Upper lobe of left lung (tissue), 6 donors: ENCODE results near the gene UTS2. TPM values are rescaled to one million over a fixed set of nuclear protein-coding genes. Genes with fewer than 3 reads are reported as not detected.

Source experiments
- ATAC-seq, 2 donors: fragments of 200-7000 bp; cut with Tn5 transposase; one replicate each; pipeline ENCODE4 v1.9.1; 2022; ENCODE audit warnings: mild to moderate bottlenecking in 2 of 2, moderate library complexity in 2 of 2; ENCODE audit not compliant: low FRiP score in 2 of 2
- DNase-seq, 2 donors: peaks; one replicate each; pipeline ENCODE4 v3.0.0-alpha.2; 2019 to 2020
- H3K27ac ChIP-seq, 4 donors: fragments of 200-600 bp; sonication (generic); one replicate each; pipeline ENCODE4 v1.5.1; 2016 to 2019
- H3K27me3 ChIP-seq, 4 donors: fragments of 200-600 bp; sonication (generic); one replicate each; pipeline ENCODE4 v1.5.1; 2017 to 2019
- H3K36me3 ChIP-seq, 4 donors: fragments of 200-600 bp; sonication (generic); one replicate each; pipeline ENCODE4 v1.5.1; 2016 to 2019
- H3K4me1 ChIP-seq, 4 donors: fragments of 200-600 bp; sonication (generic); one replicate each; pipeline ENCODE4 v1.5.1; 2018 to 2019
- H3K4me3 ChIP-seq, 4 donors: fragments of 200-600 bp; sonication (generic); one replicate each; pipeline ENCODE4 v1.5.1; 2017 to 2019; ENCODE audit warnings: mild to moderate bottlenecking in 2 of 4, moderate library complexity in 1 of 4
- H3K9me3 ChIP-seq, 4 donors: fragments of 200-600 bp; sonication (generic); one replicate each; pipeline ENCODE4 v1.5.1; 2018 to 2019
- EP300 ChIP-seq, 4 donors: sonication (generic); formaldehyde crosslinking; IDR thresholded peaks; one replicate each; pipeline ENCODE4 v1.5.1; 2017; ENCODE audit warnings: antibody characterized with exemption in 4 of 4, control low read depth in 2 of 4
- POLR2A ChIP-seq, 4 donors: fragments of 450-650 bp; IDR thresholded peaks; one replicate each; pipeline ENCODE4 v1.5.1; 2016 to 2017; ENCODE audit warnings: antibody characterized with exemption in 4 of 4, mild to moderate bottlenecking in 2 of 4
- POLR2AphosphoS5 ChIP-seq, 2 donors: sonication (generic); formaldehyde crosslinking; IDR thresholded peaks; one replicate each; pipeline ENCODE4 v1.5.1; 2017; ENCODE audit warnings: antibody characterized with exemption in 2 of 2
- WGBS, 2 donors: methylation state at CpG; one replicate each; pipeline ENCODE4 v1.1.5; 2017 to 2018; 5-methylcytosine and 5-hydroxymethylcytosine counted together
- total RNA-seq, 6 donors: library from RNA; depleted of rRNA in 4 of 6; stranded (reverse); fragments of >200 nt in 4 of 6; gene quantifications; one replicate each; pipeline versions ENCODE4 v1.1.0 to v1.2.1, GENCODE V29; 2016 to 2021
- TF ChIP-seq, protein P1 (sequence below), 6 experiments: fragments of 450-650 bp in 4 of 6; fragments of 200-600 bp in 2 of 6; sonication (generic) in 2 of 6; IDR thresholded peaks; one replicate each; pipeline ENCODE4 v1.5.1; 2016 to 2019; ENCODE audit warnings: antibody characterized with exemption in 6 of 6
- donor health status: DM: no; HTN: no; CAD: no; lungs with moderate emphysema.
- donor health status: DM: no; HTN: yes; CAD: no; lungs with severe emphysema.

Gene UTS2
- total RNA-seq, 6 donors from 2014 or later = not detected

DNA sequence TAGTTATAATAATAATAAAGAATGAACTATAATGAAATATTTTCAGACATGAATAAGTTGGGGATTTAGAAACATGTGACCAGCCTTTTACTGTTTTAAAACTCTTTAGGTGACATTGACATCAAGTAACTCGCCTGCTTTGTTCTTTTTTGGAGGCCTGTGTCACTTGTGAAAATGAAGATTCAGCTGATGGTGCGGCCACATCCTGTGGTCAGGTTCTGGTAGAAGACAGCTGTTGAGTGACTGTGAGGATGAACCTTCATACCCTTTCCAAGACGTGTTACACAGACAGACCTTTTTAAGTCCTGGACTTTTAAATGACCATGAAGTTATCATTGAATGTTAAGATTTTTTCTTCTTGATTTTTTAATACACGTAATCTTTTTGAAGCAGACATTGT is 10.3 kb downstream of the UTS2 start:
- DNase-seq (no peak), ATAC-seq (no peak)
- Histone ChIP-seq H3K4me3 (no peak overlapping the region), H3K9me3 (peaks cover 4 to 10% (median 6%) of the 10 kb centered on the region in 4 donors), H3K27ac (no peak overlapping the region), H3K36me3 (peaks cover 7 to 77% (median 30%) of the 10 kb centered on the region in 4 donors), H3K4me1 (no peaks in the 10 kb centered on the region), H3K27me3 (no peaks in the 10 kb centered on the region)
- TF ChIP-seq, protein P1, sequence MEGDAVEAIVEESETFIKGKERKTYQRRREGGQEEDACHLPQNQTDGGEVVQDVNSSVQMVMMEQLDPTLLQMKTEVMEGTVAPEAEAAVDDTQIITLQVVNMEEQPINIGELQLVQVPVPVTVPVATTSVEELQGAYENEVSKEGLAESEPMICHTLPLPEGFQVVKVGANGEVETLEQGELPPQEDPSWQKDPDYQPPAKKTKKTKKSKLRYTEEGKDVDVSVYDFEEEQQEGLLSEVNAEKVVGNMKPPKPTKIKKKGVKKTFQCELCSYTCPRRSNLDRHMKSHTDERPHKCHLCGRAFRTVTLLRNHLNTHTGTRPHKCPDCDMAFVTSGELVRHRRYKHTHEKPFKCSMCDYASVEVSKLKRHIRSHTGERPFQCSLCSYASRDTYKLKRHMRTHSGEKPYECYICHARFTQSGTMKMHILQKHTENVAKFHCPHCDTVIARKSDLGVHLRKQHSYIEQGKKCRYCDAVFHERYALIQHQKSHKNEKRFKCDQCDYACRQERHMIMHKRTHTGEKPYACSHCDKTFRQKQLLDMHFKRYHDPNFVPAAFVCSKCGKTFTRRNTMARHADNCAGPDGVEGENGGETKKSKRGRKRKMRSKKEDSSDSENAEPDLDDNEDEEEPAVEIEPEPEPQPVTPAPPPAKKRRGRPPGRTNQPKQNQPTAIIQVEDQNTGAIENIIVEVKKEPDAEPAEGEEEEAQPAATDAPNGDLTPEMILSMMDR (IDR thresholded peaks at IDR 0.05) = no peak
- no peak for TF ChIP-seq EP300 (IDR thresholded peaks at IDR 0.05)
- TF ChIP-seq POLR2AphosphoS5 (IDR thresholded peaks at IDR 0.05) = no peak
- TF ChIP-seq POLR2A (IDR thresholded peaks at IDR 0.05) = no peak
- WGBS, 2 donors = 75 to 80% methylated on average over 4 of the region's 4 CpGs

DNA sequence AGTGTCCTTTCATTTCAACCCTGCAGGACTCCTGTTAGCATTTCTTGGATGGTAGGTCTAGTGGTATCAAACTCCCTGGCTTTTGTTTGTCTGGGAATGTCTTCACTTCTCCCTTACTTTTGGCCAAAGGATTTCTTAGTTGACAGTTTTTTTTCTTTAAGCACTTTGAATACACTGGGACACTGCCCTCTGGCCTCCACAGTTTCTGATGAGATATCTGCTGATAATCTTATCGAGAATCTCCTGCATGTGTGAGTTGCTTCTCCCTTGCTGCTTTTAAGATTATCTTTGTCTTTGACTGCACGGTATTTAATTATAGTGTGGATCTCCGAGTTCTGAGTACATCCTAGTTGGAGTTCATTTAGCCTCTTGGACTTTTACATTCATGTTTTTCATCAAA is 13.3 kb downstream of the UTS2 start:
- TF ChIP-seq POLR2AphosphoS5 (IDR thresholded peaks at IDR 0.05) (no peak), POLR2A (IDR thresholded peaks at IDR 0.05) (no peak), EP300 (IDR thresholded peaks at IDR 0.05) (no peak)
- TF ChIP-seq, protein P1 (IDR thresholded peaks at IDR 0.05) = no peak
- H3K36me3 ChIP-seq = peaks cover 18 to 100% (median 47%) of the 10 kb centered on the region in 4 donors

DNA sequence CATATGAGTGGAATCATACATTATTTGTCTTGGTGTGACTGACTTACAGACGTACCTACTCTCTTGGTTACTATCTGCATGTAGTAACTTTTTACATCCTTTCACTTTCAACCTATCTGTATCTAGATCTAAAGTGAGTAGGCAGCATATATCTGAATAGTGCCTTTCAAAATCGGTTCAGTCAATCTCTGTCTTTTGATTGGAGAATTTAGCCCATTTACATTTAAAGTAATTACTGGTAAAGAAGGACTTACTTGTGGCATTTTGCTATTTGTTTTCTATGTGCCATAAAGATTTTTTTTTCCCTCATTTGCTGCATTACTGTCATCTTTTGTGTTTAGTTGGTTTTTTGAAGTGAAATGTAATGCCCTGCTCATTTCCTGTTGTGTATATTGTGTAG is 14.2 kb downstream of the UTS2 start:
- no peak for DNase-seq
- Histone ChIP-seq H3K36me3 (peaks cover 18 to 100% (median 45%) of the 10 kb centered on the region in 4 donors), H3K4me3 (no peak overlapping the region), H3K9me3 (peaks cover 4 to 10% (median 6%) of the 10 kb centered on the region in 4 donors), H3K27me3 (no peaks in the 10 kb centered on the region), H3K4me1 (no peaks in the 10 kb centered on the region), H3K27ac (no peak overlapping the region)
- TF ChIP-seq POLR2A (IDR thresholded peaks at IDR 0.05) = no peak
- TF ChIP-seq POLR2AphosphoS5 (IDR thresholded peaks at IDR 0.05) = no peak
- TF ChIP-seq, protein P1 (IDR thresholded peaks at IDR 0.05) = no peak
- TF ChIP-seq EP300 (IDR thresholded peaks at IDR 0.05) = no peak
- WGBS, 2 donors = 97% methylated on average over 2 of the region's 2 CpGs
- no peak for ATAC-seq

More for the DNA sequence above, 13.3 kb downstream of the UTS2 start:
- Histone ChIP-seq H3K4me1 (no peaks in the 10 kb centered on the region), H3K9me3 (peaks cover 4 to 10% (median 6%) of the 10 kb centered on the region in 4 donors), H3K27ac (no peak overlapping the region), H3K4me3 (no peak overlapping the region), H3K27me3 (no peaks in the 10 kb centered on the region)
- no peak for DNase-seq
- WGBS, 2 donors = 89 to 97% methylated on average over 3 of the region's 3 CpGs
- no peak for ATAC-seq

DNA sequence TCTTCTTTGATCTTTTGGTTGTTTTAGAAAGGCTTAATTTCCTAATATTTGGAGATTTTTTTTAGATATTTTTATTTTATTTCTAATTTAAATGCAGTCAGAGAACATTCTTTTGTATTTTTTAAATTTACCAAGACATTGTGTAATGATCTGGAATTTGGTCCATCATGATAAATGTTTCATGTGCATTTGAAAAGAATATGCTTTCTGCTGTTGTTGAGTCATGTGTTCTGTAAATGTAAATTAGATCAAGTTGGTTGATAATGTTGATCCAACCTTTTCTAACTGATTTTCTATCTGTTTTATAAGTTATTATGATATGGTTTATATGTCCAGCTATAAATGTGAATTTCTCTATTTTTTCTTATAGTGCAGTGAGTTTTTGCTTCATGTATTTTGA is 19.8 kb downstream of the UTS2 start:
- no peaks in the 10 kb centered on the region for H3K27me3 ChIP-seq
- no peaks in the 10 kb centered on the region for H3K9me3 ChIP-seq
- H3K27ac ChIP-seq = no peak overlapping the region
- TF ChIP-seq EP300 (IDR thresholded peaks at IDR 0.05) = no peak
- no peak for TF ChIP-seq POLR2AphosphoS5 (IDR thresholded peaks at IDR 0.05)
- TF ChIP-seq, protein P1 (IDR thresholded peaks at IDR 0.05) = no peak
- no peak for TF ChIP-seq POLR2A (IDR thresholded peaks at IDR 0.05)
- ATAC-seq (no peak), DNase-seq (no peak)
- H3K36me3 ChIP-seq = peaks cover 13 to 79% (median 28%) of the 10 kb centered on the region in 4 donors
- peaks cover 0 to 8% (median 0%) of the 10 kb centered on the region in 4 donors for H3K4me1 ChIP-seq
- no peak overlapping the region for H3K4me3 ChIP-seq

DNA sequence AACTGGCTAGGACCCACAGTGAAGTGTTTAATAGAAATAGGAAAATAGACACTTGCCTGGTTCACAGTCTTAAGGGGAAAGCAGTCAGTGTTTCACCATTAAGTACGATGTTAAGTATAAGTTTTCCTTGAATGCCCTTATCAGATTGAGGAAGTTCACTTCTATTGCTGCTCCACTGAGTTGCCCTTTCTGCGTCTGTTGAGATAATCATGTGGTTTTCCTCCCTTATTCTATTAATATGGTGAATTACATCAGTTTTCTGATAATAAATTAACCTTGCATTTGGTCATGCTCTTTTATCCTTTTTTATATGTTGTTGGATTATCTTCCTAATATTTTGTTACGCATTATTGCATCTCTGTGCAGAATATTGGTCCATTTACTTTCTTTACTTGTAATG is 21.4 kb downstream of the UTS2 start:
- H3K27me3 ChIP-seq = no peaks in the 10 kb centered on the region
- 33 to 49% methylated on average over 3 of the region's 3 CpGs for WGBS, 2 donors
- H3K4me3 ChIP-seq = no peak overlapping the region
- no peak overlapping the region for H3K27ac ChIP-seq
- TF ChIP-seq POLR2AphosphoS5 (IDR thresholded peaks at IDR 0.05) = no peak
- TF ChIP-seq POLR2A (IDR thresholded peaks at IDR 0.05) = no peak
- TF ChIP-seq EP300 (IDR thresholded peaks at IDR 0.05) = no peak
- TF ChIP-seq, protein P1 (IDR thresholded peaks at IDR 0.05) = no peak
- H3K36me3 ChIP-seq = peaks cover 6 to 79% (median 26%) of the 10 kb centered on the region in 4 donors
- no peaks in the 10 kb centered on the region for H3K9me3 ChIP-seq
- DNase-seq (no peak), ATAC-seq (no peak)
- H3K4me1 ChIP-seq = peaks cover 0 to 8% (median 0%) of the 10 kb centered on the region in 4 donors
